ENCODE results near the gene MOB1B. TPM values are rescaled to one million over a fixed set of nuclear protein-coding genes. Genes with fewer than 3 reads are reported as not detected.

MOB1B gene
- polyA plus RNA-seq, 1 experiment: 5.6 TPM

DNA sequence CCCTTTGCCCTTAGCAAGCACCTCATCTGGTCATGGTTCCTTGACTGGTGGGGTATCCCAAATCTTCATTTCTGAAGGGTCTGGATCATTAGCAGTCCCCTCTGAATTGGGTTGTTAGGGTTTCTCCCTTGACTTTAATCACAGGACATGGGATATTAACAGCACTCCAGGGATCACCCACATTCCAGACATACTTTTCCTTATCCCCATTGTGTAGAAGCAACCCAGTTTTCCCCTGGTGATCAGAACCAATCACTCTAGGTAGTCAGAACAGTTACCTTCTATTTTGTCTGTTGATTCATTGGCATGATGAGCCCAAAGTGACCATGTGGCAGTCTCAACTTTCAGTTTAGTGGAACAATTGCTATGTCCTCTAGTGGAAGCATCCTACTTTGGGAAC lies 33.4 kb upstream of the MOB1B start:
- Histone ChIP-seq H3K27me3 (ENCODE audit: control insufficient read depth, insufficient read depth, low read length) (no peaks in the 10 kb centered on the region), H3K4me3 (ENCODE audit: low read depth, low read length) (no peak overlapping the region), H3K36me3 (ENCODE audit: control insufficient read depth, insufficient read depth, low read length) (no peaks in the 10 kb centered on the region)
- no peak for DNase-seq (ENCODE audit: low read depth)
- ChIA-PET POLR2A (no interaction called here), CTCF (no interaction called here)
- TF ChIP-seq CTCF (IDR thresholded peaks at IDR 0.05; ENCODE audit: insufficient read depth, low read depth, low read length): no peak

DNA sequence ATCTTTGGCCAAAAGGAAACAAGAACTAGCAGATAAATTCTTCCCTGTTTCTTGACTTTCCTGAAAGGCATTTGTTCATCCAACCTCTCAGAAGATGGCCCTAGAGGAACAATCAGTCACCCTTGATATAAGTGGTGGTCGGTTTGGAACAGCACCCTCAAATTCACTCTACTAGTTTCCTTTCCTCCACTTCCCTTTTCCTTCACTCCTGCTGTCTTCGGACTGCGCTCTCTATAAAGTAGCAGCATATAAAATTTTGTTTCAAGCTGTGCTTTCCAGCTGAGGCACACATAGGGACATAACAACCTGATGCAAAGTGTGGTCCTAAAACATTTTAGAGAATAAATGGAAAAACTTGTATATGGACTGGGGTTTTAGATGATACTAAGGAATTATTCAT lies 29.0 kb upstream of the MOB1B start:
- POLR2A ChIA-PET: interaction anchor here (0.5 kb wide), 1 partner anchor 34 kb away, joined by 13 read pairs; the partner anchor contains the start of gene GRSF1
- Histone ChIP-seq H3K27me3 (ENCODE audit: control insufficient read depth, insufficient read depth, low read length) (no peaks in the 10 kb centered on the region), H3K36me3 (ENCODE audit: control insufficient read depth, insufficient read depth, low read length) (no peaks in the 10 kb centered on the region), H3K4me3 (ENCODE audit: low read depth, low read length) (no peak overlapping the region)
- no peak for TF ChIP-seq CTCF (IDR thresholded peaks at IDR 0.05; ENCODE audit: insufficient read depth, low read depth, low read length)
- DNase-seq (ENCODE audit: low read depth): no peak
- CTCF ChIA-PET: no interaction called here

DNA sequence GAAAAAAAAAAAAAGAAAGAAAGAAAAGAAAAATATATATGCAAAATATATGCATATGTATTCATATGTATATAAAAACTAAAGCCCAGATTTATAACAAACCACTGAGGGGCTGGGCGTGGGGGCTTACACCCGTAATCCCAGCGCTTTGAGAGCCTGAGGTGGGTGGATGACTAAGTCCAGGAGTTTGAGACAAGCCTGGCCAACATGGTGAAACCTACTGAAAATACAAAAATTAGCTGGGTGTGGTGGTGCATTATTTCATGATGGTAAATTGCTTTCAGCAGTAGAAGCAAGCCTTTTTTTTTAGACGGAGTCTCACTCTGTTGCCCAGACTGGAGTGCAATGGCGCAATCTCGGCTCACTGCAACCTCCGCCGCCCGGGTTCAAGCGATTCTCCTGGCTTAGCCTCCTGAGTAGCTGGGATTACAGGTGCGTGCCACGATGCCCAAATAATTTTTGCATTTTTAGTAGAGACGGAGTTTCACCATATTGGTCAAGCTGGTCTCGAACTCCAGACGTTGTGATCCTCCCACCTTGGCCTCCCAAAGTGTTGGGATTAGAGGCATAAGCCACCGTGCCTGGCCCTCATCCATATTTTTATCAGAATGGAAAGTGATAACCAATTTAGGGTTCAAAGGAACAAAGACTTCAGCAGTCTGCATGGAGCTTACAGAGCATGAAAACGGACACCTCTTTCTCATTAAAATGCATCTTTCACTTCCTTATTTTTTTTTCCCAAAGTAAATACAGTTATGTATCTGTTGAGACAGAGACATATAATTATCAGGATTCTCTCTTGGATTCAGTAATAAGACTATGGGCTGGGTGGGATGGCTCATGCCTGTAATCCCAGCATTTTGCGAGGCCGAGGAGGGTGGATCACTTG lies 27.7 kb upstream of the MOB1B start:
- POLR2A ChIA-PET: no interaction called here
- TF ChIP-seq CTCF (IDR thresholded peaks at IDR 0.05; ENCODE audit: insufficient read depth, low read depth, low read length): no peak
- CTCF ChIA-PET: interaction anchor here (0.7 kb wide), 1 partner anchor 31 kb away, joined by 3 read pairs; no protein-coding TSS in a partner anchor

DNA sequence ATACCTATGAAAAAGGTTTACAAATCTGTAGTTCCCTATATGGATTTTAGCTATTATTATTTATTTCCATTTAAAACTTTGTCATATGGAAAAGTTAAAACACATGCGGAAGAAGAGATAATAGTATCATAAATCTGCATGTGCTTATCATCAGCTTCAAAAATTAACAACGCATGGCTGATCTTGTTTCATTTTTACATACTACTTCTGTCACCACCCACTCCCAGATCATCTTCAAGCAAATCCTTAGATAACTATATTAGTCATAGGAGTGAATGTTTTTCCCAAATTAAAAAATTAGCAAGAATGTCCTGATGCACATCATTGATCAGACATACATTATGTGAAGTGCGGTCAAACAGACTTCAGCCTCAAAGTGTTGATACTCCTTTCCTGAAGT lies 24.6 kb upstream of the MOB1B start:
- DNase-seq (ENCODE audit: low read depth): no peak
- no peak for TF ChIP-seq CTCF (IDR thresholded peaks at IDR 0.05; ENCODE audit: insufficient read depth, low read depth, low read length)
- CTCF ChIA-PET: no interaction called here
- Histone ChIP-seq H3K27me3 (ENCODE audit: control insufficient read depth, insufficient read depth, low read length) (no peaks in the 10 kb centered on the region), H3K36me3 (ENCODE audit: control insufficient read depth, insufficient read depth, low read length) (no peaks in the 10 kb centered on the region), H3K4me3 (ENCODE audit: low read depth, low read length) (no peak overlapping the region)
- POLR2A ChIA-PET: no interaction called here

More for the DNA sequence above, 27.7 kb upstream of the MOB1B start:
- Histone ChIP-seq H3K4me3 (ENCODE audit: low read depth, low read length) (no peak overlapping the region), H3K36me3 (ENCODE audit: control insufficient read depth, insufficient read depth, low read length) (no peaks in the 10 kb centered on the region), H3K27me3 (ENCODE audit: control insufficient read depth, insufficient read depth, low read length) (no peaks in the 10 kb centered on the region)
- no peak for DNase-seq (ENCODE audit: low read depth)

- Histone ChIP-seq H3K36me3 (ENCODE audit: control insufficient read depth, insufficient read depth, low read length) (no peaks in the 10 kb centered on the region), H3K4me3 (ENCODE audit: low read depth, low read length) (no peak overlapping the region), H3K27me3 (ENCODE audit: control insufficient read depth, insufficient read depth, low read length) (no peaks in the 10 kb centered on the region)
- TF ChIP-seq CTCF (IDR thresholded peaks at IDR 0.05; ENCODE audit: insufficient read depth, low read depth, low read length): no peak
- CTCF ChIA-PET: no interaction called here
- DNase-seq (ENCODE audit: low read depth): no peak
- POLR2A ChIA-PET: no interaction called here
Observed at GRCh38 chr4:70880739-70881138, 21.4 kb upstream of the MOB1B start.

All from BJ (cell line).